NCI-H1436 (cell line): ENCODE results near the gene LALBA.
"Not testable (repeated sequence)": the region's sequence is repeated elsewhere in the genome, so short reads cannot be mapped to it uniquely, and the experiment has no call there.

Experiments
- DNase-seq: peaks from one replicate; lab custom pipeline; 2025; lab: John Stamatoyannopoulos, UW

LALBA gene

DNA sequence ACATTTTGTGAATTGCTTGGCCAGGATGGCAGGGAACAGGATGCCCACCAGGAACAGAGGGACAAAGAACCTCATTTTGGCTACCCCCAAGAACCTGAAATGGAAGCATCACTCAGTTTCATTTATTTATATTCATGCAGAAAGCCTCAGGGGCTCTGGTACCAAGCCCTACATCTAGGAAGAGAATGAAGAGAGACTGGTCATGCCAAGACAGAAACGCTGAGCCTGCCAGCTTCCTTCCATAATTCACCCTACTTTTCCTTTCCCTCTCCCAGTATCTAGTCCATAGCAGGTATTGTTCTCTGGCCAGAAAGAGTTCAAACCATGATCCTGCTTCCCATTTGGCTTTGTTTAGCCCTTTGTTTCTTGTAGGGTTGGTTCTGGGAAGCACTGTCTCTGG, at the start of gene LALBA:
Gene LALBA, minus strand, starts transcription at position 101 of the 400 bp plus-strand sequence. Its CDS starts 26 bp downstream, at position 75.
- DNase-seq, result no peak

DNA sequence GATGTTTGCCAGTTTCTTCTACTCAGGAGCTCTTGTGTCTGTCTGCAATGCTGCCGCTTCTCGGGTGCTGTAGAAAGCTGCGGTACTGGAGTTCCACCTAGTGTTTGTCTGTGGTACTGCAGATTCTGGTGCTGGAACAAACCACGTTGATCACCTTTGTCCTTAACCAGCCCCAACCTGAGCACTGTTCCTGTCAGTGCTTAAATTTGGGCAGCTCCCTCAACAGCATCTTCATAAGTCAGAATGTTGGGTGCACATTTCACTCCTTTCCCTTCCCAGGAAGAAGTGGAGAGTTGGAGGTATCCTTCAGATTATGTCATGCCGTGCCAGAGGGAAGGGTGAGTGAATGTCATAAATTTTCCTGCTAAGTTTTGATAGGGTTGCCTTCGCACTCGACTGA, 48.7 kb upstream of the LALBA start:
- peak; percentile 56 for DNase-seq

DNA sequence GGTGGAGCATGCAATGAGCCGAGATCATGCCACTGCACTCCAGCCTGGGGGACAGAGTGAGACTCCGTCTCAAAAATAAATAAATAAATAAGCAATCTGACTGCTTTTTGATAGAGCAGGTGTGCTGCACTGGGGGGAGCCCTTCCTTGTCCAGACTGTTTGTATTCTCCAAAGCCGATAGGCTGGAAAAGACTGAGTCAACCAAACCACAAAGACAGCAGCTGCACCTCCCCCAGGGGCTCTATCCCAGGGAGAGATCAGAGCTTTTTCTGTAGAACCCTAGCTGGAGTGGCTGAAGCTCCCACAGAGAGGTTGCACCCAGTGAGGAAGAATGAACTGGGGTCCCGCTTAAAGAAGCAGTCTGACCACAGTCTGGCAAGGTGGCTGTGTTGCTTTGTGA, 45.8 kb upstream of the LALBA start:
- DNase-seq, result no peak

DNA sequence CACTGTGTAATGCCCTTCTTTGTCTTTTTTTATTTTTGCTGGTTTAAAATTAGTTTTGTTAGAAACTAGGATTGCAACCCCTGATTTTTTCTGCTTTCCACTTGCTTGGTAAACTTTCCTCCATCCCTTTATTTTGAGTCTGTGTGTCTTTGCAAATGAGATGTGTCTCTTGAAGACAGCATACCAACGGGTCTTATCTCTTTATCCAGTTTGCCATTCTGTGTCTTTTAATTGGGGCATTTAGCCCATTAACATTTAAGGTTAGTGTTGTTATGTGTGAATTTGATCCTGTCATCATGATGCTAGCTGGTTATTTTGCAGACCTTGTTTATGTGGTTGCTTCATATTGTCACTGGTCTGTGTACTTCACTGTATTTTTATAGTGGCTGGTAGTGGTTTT, 43.5 kb upstream of the LALBA start:
- no peak for DNase-seq

DNA sequence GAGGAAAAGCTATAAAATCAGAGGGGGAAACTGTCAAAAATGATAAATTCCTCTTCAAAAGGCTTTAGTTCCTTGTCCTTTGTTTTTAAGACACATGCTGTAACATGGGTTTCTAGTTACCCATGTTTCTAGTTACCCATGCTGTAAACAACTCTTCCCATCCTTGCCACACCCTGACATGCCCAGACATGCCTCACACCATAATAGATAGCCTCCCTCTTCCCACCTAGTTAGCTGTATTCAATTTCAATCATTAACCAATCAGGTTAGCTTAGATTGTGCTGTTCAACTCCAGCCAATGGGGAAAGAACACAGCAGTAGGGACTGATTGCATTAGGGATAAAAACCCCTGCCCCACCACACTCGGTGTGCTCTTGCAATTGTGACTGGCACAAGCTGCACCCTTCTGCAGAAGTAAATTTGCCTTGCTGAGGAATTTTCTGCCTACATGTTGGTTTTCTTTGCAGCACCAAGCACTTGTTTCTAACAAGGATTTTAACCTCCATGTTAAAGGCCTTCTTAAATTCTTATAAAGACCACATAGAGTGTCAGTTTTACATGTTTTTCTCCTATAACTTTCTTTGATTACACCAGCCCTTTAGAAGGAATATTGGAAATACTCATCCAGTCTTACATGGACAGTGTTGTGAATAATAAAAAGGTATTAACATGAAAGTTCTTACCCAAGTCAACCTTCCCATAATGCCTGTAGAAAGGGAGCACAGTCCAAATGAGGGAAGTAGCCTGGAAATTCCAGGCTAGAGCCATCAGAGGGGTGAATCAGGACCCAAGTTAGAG, 32.5 kb upstream of the LALBA start:
- no peak for DNase-seq

DNA sequence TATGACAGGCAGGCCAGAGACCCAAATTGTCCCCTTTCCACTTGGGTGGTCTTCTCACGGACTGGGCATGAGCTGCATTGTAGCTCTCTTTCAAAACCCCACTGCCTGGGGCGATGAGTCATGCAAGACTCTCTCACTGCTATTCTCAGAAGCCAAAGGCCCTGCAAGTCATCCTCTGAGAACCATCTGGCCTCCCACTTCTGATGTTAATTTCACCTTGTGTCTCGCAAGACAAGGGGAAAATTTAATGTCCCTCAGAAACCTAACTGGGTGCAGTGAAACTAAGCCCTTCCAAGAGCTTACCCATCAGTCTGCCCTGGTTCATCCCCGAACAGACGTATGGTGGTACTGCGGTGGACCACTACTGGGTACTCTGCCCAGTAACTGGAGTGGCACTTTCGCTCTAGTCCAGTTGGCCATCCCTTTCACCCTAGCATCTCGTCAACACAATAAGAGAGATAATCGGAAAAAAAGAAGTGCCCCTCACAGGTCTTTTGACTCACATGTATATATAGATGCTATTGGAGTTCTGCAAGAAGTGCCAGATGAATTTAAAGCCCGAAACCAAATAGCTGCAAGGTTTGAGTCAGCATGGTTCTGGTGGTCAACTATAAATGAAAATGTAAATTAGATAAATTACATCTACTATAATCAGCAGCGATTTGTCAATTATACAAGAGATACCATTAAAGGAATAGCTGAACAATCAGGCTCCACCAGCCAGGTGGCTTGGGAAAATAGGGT, 31.3 kb upstream of the LALBA start:
- DNase-seq, result no peak

DNA sequence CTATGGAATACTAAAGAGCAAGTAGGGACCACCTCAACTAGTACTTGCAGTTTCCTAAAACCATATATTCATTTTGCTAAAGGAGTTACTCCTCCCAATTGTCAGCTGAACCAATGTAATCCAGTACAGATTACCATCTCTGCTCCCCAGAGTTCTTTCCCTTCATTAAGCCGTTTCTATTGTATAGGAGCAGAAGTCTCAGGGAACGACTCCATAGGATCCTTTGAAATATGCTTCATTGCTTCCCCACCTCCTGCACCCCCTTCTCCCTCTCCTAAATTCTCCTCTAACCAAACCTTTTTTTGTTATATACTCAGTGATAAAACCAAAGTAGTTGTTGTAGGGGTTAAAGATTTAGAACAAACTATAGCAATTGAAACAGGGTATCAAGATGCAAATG, 30.7 kb upstream of the LALBA start:
- no peak for DNase-seq

DNA sequence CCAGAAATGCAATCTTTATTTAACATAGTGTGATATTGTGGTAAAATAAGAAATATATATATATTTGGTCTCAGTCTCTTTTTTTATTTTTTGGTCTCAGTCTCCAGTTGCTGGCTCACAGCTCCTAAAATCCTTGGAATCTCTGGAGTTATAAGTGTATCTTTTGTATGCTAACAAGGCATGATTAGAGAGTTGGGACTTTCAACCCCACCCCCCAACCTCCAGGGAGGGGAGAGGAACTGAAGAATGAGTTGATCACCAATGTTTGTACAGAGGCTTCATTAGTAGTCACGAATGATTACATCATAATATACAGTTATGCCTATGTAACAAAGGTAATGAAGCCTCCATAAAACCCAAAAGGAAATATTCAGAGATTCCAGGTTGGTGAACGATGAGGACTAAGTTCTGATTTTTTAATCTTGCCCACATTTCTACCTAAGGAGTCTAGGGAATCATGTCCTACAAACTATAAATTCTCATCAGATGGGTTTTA, 22.8 kb upstream of the LALBA start:
- DNase-seq, result no peak

DNA sequence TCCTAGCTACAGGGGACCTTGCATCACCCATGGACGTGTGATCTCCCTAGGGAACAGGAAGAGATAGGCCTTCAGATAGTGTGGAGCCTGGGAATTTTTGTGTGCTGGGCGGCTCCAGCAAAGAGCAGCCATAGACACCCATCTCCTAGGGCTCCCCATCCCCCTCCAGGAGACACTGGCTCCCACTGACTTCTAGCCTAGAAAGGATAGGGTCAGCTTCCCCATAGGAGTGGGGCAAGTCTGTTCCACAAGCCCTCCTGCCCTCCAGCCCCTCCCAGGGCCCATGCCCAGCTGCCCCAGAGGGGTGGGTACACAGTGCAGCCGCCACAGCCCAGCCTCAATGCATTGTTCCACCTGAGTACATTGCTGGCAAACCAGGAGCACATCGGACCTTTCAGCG, 16.5 kb upstream of the LALBA start:
- no peak for DNase-seq

DNA sequence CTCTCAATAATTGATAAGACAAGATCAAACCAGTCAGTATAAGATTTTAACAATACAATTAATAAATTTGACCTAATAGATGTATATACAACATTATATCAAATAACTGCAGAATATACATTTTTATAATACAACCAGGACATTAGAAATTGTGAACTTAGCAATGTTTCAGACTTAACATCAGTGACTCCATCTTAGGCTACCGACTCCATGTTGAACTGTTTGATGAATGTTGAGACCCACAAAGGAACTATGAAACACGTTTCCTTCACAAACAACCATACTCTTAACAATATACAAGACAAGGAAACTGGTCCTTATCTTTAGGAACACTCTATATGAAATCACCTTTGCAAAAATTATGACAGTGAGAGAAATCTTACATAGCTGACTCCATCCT, 13.9 kb upstream of the LALBA start:
- DNase-seq, result no peak

DNA sequence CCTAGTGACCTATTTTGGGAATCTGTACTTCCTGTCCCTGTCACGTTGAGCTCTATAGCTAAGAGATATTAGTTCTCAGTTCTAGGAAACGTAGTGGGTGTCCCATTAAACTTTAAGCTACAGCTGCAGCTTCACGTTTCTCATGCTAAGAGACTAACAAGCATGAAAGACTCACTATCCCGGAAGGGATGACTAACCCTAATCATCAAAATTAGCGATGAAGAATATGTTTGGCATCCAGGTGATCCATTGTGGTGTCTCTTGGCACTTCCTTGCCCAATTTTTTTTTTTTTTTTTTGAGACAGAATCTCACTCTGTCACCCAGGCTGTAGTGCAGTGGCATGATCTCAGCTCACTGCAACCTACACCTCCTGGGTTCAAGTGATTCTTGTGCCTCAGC, 11.0 kb upstream of the LALBA start:
- DNase-seq, result no peak

DNA sequence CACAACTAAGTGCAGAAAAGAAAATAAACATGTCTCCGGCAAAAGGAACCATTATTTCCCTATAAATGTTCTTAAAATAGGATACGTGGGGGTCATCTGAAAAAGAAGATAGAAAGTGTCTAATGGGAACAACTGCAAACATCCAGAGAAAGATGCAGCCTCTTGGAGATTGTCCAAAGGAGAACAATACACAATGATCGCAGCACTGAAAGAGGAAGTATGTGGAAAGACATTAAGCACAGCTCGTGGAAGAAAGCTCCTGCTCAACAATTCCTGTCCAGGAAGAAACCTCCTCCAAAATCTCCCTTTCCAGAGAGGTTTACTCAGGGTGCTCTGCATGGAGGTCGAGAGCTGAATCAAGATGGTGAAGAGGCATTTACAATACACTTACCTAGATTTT, 2.5 kb upstream of the LALBA start:
- no peak for DNase-seq

DNA sequence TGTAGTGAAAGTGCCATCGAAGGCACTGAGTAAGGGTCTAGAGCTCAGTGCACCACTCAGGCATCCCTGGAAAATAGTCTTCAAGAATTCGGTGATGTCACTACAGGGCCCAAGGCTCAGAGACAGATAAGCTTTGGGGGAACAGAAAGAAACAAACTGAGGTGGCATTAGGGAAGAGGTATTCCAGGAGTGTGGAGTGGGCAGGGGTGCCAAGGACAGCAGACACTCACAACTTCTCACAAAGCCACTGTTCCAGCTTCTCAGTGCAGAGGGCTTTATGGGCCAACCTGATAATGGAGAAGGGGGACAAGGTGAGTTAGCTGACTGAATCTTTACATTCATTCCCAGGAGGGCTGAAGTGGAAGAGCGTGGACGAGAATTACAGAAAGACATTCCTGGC, 2.1 kb downstream of the LALBA start:
- DNase-seq, result no peak

DNA sequence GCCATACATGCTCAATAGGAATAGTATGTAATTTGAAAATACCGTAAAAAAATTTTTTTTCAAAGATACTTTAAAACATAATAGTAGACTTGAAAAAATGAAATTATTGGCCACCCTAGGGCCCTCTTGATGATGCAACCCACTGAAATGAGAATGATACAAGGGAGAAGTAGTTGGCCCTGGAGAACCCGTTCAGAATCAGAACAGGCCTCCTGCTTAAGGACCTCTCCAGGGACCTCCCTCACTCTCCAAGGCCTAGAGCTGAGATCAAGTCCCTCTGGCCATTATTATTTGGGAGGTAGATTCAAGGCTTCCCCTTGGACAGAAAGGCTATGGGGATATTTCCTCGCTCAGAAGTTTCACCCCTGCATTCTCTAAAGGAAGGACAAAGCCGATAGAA, 11.9 kb downstream of the LALBA start:
- DNase-seq, result no peak

DNA sequence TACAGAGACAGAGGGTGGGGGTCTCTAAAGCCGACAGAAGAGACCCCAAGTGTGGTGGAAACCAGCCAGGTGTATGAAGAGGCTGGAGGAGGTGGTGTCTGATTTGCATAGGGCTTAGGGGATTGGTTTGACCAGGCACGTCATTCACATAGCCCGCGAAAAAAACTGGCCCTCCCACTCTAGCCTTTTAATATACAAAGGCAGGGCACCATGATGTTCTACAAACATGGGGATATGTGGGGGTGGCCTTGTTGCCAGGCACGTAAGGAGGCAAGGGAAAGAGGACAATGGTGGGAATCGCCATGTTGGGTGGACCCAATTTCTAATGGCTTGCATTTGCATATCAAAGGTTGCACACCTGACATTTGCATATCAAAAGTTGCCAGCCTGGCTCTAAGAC, 13.2 kb downstream of the LALBA start:
- DNase-seq, result no peak

DNA sequence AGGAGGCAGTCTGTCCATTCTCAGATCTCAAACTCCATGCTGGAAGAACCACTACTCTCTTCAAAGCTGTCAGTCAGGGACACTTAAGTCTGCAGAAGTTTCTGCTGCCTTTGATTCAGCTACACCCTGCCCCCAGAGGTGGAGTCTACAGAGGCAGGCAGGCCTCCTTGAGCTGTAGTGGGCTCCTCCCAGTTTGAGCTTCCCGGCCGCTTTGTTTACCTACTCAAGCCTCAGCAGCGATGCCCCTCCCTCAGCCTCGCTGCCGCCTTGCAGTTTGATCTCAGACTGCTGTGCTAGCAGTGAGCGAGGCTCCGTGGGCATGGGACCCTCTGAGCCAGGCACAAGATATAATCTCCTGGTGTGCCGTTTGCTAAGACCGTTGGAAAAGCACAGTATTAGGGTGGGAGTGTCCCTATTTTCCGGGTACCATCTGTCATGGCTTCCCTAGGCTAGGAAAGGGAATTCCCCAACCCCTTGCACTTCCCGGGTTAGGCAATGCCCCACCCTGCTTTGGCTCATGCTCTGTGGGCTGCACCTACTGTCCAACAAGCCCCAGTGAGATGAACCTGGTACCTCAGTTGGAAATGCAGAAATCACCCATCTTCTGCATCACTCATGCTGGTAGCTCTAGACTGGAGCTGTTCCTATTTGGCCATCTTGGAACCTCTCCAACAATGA, 16.0 kb downstream of the LALBA start:
- not testable (repeated sequence) for DNase-seq

DNA sequence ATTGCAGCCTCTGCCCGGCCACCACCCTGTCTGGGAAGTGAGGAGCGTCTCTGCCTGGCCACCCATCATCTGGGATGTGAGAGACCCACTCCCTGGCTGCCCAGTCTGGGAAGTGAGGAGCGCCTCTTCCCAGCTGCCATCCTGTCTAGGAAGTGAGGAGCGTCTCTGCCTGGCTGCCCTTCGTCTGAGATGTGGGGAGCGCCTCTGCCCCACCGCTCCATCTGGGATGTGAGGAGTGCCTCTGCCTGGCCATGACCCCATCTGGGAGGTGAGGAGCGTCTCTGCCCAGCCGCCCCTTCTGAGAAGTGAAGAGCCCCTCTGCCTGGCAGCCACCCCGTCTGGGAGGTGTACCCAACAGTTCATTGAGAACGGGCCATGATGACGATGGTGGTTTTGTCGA, 18.2 kb downstream of the LALBA start:
- DNase-seq, result not testable (repeated sequence)

DNA sequence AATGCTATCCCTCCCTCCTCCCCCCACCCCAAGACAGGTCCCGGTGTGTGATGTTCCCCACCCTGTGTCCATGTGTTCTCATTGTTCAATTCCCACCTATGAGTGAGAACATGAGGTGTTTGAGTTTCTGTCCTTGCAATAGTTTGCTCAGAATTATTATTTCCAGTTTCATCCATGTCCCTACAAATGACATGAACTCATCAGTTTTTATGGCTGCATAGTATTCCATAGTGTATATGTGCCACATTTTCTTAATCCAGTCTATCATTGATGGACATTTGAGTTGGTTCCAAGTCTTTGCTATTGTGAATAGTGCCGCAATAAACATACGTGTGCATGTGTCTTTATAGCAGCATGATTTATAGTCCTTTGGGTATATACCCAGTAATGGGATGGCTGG, 22.8 kb downstream of the LALBA start:
- not testable (repeated sequence) for DNase-seq

DNA sequence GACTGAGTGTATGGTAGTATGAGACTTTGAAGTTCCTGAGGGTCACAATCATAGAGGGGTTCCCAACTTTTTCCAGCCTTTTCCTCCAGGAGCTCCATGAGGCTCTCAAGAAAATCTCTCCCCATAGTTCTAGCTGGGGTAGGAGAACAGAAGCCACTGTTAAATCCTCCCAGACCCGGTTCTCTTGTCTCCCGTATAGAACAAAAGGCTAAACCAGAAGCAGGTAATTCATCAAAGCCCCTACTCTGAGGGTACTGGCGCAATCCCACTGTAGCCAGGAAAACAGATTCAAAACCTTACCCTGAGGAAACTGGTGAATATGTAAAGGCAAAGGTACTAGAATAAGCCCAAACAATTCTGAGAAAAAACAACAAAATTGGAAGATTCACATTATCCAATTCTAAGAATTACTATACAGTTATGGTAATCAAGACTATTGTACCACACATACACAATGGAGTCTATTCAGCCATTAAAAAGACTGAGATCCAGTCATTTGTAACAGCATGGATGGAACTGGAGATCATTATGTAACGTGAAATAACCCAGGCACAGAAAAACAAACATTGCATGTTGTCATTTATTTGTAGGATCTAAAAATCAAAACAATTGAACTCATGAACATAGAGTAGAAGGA, 23.9 kb downstream of the LALBA start:
- DNase-seq, result no peak

DNA sequence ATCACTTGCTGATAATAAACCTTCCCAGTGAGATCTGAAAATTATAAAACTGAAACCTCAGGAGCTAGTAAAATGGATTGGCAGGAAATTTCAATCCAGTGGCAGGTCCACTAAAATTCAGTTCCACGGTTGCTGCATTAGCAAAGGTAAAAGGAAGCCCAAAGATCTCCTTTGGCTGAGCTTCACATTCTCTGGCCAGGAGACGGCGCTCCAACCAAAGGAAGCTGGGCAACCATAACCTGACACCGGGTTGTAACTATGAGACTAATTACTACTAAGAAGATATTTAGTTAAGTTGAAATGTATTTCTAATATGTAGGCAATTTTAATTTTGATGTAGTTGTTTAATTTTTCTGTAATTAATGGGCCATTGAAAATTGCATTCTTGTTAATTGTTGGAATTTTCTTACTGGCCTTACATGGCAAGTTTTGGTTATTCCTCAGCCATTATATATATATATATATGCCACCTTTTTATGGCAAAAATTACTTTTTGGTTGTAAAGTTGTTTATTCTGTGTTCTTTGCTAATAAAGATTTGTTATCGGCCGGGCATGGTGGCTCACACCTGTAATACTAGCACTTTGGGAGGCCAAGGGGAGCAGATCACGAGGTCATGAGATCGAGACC, 27.4 kb downstream of the LALBA start:
- no peak for DNase-seq

DNA sequence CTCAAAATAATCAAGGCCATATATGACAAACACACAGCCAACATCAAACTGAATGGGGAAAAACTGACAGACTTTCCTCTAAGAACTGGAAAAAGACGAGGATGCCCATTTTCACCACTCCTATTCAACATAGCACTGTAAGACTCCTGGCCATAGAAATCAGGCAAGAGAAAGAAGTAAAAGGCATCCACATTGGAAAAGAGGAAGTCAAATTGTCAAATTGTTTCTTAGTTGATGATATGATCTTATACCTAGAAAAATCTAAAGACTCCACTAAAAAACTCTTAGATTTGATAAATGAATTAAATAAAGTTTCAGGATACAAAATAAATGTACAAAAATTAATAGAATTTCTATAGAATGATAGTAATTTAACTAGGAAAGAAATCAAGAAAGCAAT, 33.2 kb downstream of the LALBA start:
- DNase-seq, result no peak

DNA sequence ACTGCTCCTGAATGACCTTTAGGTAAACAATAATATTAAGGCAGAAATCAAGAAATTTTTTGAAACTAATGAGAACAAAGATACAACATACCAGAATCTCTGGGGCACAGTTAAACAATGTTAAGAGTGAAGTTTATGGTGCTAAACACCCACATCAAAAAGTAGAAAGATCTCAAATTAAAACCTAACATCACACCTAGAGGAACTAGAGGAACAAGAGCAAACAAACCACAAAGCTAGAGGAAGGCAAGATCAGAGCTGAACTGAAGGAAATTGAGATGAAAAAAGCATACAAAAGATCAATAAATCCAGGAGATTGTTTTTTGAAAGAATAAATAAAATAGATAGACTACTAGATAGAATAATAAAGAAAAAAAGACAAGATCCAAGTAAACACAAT, 37.2 kb downstream of the LALBA start:
- DNase-seq, result no peak
